Measurements from ENCODE around the gene NUDT1. TPM values are rescaled to one million over a fixed set of nuclear protein-coding genes. Genes with fewer than 3 reads are reported as not detected.

The NUDT1 gene
- total RNA-seq, 1 experiment from 2014 or later = 92.6 TPM

DNA sequence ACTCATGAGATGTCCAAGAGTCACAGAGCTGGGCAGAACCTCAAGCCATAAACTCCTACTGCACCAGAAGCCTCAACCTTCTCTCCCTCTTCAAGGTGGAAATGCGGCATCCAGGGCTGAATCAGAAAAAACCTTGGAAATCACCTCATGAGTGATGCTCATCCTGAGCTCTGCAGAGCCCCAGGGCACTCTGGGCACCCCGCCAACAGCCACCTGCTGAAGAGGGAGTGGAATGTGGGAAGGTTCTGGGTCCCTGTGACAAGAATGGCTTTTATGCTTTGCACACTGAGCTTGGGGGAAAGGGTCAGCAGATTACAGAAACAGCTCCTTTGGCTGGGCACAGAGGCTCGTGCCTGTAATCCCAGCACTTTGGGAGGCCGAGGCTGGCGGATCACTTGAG is 18.8 kb downstream of the NUDT1 start:
- intact Hi-C loops (cut with micrococcal nuclease; ENCODE audit: unreplicated experiment) = no loop called here
- ATAC-seq (peak; percentile 76), DNase-seq (ENCODE audit: low read depth, low spot score) (no peak)
- no TSS peak for BruUV-seq (replicated peaks)
- no peak for TF ChIP-seq SIN3A (IDR thresholded peaks at IDR 0.05; ENCODE audit: borderline replicate concordance, insufficient read depth, low read depth, low read length)
- no peak for TF ChIP-seq TCF7L2 (IDR thresholded peaks at IDR 0.05; ENCODE audit: low read depth, low read length)
- TF ChIP-seq, protein P1, sequence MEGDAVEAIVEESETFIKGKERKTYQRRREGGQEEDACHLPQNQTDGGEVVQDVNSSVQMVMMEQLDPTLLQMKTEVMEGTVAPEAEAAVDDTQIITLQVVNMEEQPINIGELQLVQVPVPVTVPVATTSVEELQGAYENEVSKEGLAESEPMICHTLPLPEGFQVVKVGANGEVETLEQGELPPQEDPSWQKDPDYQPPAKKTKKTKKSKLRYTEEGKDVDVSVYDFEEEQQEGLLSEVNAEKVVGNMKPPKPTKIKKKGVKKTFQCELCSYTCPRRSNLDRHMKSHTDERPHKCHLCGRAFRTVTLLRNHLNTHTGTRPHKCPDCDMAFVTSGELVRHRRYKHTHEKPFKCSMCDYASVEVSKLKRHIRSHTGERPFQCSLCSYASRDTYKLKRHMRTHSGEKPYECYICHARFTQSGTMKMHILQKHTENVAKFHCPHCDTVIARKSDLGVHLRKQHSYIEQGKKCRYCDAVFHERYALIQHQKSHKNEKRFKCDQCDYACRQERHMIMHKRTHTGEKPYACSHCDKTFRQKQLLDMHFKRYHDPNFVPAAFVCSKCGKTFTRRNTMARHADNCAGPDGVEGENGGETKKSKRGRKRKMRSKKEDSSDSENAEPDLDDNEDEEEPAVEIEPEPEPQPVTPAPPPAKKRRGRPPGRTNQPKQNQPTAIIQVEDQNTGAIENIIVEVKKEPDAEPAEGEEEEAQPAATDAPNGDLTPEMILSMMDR (IDR thresholded peaks at IDR 0.05) = no peak
- TF ChIP-seq, protein P2, sequence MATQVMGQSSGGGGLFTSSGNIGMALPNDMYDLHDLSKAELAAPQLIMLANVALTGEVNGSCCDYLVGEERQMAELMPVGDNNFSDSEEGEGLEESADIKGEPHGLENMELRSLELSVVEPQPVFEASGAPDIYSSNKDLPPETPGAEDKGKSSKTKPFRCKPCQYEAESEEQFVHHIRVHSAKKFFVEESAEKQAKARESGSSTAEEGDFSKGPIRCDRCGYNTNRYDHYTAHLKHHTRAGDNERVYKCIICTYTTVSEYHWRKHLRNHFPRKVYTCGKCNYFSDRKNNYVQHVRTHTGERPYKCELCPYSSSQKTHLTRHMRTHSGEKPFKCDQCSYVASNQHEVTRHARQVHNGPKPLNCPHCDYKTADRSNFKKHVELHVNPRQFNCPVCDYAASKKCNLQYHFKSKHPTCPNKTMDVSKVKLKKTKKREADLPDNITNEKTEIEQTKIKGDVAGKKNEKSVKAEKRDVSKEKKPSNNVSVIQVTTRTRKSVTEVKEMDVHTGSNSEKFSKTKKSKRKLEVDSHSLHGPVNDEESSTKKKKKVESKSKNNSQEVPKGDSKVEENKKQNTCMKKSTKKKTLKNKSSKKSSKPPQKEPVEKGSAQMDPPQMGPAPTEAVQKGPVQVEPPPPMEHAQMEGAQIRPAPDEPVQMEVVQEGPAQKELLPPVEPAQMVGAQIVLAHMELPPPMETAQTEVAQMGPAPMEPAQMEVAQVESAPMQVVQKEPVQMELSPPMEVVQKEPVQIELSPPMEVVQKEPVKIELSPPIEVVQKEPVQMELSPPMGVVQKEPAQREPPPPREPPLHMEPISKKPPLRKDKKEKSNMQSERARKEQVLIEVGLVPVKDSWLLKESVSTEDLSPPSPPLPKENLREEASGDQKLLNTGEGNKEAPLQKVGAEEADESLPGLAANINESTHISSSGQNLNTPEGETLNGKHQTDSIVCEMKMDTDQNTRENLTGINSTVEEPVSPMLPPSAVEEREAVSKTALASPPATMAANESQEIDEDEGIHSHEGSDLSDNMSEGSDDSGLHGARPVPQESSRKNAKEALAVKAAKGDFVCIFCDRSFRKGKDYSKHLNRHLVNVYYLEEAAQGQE (IDR thresholded peaks at IDR 0.05; ENCODE audit: insufficient read depth in 1 of 2, low read depth in 2 of 2, low read length in 1 of 2) = no peak
- CTCF ChIA-PET = interaction anchor here (0.6 kb wide), 1 partner anchor 89 kb away, joined by 3 read pairs; no protein-coding TSS in a partner anchor
- H3K9me3 ChIP-seq (ENCODE audit: control insufficient read depth, insufficient read depth, low read depth, low read length) = no peaks in the 10 kb centered on the region
- no peaks in the 10 kb centered on the region for H3K27me3 ChIP-seq (ENCODE audit: control insufficient read depth, insufficient read depth, low read length)
- in situ Hi-C loops (cut with HindIII; ENCODE audit: low pct_unique_long_range_greater_than_20kb, low sequenced_read_pairs) = no loop called here
- no peak overlapping the region for H3K4me3 ChIP-seq (ENCODE audit: low read depth in 2 of 2, low read length in 2 of 2)
- no peak overlapping the region for H3K27ac ChIP-seq (ENCODE audit: low read length)
- POLR2A ChIA-PET = no interaction called here
- no peaks in the 10 kb centered on the region; the same call in 1 of the 2 replicates for H3K36me3 ChIP-seq (ENCODE audit: control insufficient read depth, insufficient read depth, low read length)
- peaks cover 3% of the 10 kb centered on the region; the same call in 1 of the 2 replicates for H3K4me1 ChIP-seq (ENCODE audit: control insufficient read depth, insufficient read depth, low read length)

DNA sequence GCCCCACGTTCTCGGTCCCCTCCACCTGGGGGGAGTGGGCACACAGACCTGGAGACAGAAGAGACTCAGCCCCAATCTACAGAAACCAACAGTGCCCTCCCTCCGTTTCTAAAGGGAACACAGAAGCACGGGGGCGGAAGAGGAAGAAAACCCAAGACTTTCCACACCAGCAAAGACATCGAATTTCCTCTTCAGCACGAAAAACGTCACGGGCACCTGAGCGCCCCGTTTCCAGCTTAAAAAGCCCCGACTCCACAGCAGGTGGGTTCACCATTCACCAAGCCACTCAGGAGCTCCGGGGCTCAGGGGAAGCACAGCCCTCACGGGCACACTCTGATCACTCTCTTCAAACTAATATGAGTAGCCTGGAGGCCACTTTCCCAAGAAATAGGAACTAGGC is 19.6 kb downstream of the NUDT1 start:
- DNase-seq (ENCODE audit: low read depth, low spot score) (no peak), ATAC-seq (no peak)
- ChIA-PET CTCF (no interaction called here), POLR2A (no interaction called here)
- intact Hi-C loops (cut with micrococcal nuclease; ENCODE audit: unreplicated experiment) = no loop called here
- in situ Hi-C loops (cut with HindIII; ENCODE audit: low pct_unique_long_range_greater_than_20kb, low sequenced_read_pairs) = no loop called here
- TF ChIP-seq TCF7L2 (IDR thresholded peaks at IDR 0.05; ENCODE audit: low read depth, low read length) (no peak), SIN3A (IDR thresholded peaks at IDR 0.05; ENCODE audit: borderline replicate concordance, insufficient read depth, low read depth, low read length) (no peak), POLR2AphosphoS5 (IDR thresholded peaks at IDR 0.05; ENCODE audit: low read depth, low read length) (no peak)
- TF ChIP-seq, protein P1 (IDR thresholded peaks at IDR 0.05) = no peak
- TF ChIP-seq, protein P2 (IDR thresholded peaks at IDR 0.05; ENCODE audit: insufficient read depth in 1 of 2, low read depth in 2 of 2, low read length in 1 of 2) = no peak
- no peak overlapping the region for H3K4me3 ChIP-seq (ENCODE audit: low read depth in 2 of 2, low read length in 2 of 2)
- peaks cover 5% of the 10 kb centered on the region for H3K4me1 ChIP-seq (ENCODE audit: control insufficient read depth, insufficient read depth, low read length)
- no peak overlapping the region for H3K27ac ChIP-seq (ENCODE audit: low read length)
- H3K9me3 ChIP-seq (ENCODE audit: control insufficient read depth, insufficient read depth, low read depth, low read length) = no peaks in the 10 kb centered on the region
- no peaks in the 10 kb centered on the region for H3K27me3 ChIP-seq (ENCODE audit: control insufficient read depth, insufficient read depth, low read length)
- no TSS peak for BruUV-seq (replicated peaks)
- no peaks in the 10 kb centered on the region; the same call in 1 of the 2 replicates for H3K36me3 ChIP-seq (ENCODE audit: control insufficient read depth, insufficient read depth, low read length)
